Right ventricle myocardium inferior (tissue), 1 donor: ENCODE results near the gene ERFE. TPM values are rescaled to one million over a fixed set of nuclear protein-coding genes. Genes with fewer than 3 reads are reported as not detected.

Experiments used
- ATAC-seq: fragments of 200-7000 bp; cut with Tn5 transposase; one replicate; pipeline ENCODE4 v1.9.1; 2020; ENCODE audit warnings: mild to moderate bottlenecking, moderate library complexity
- DNase-seq: peaks from one replicate; pipeline ENCODE4 v3.0.0; 2021; ENCODE audit errors: missing footprints
- intact Hi-C: fragments of 100-400 bp; cut with DNase I; formaldehyde crosslinking; loops from one replicate; pipeline ENCODE4 v1.11.0; 2022
- total RNA-seq: library from RNA; stranded (reverse); fragmentation: NEBNext Ultra II Directional; extraction: Animal tissue kit (Norgen Biotek cat#: 25700); gene quantifications from one replicate; pipeline ENCODE4 v1.2.1, GENCODE V29; 2021
- donor health status: DM: no; HTN: yes; CAD: no; lungs with severe emphysema.

Gene ERFE
- total RNA-seq, 1 donor from 2014 or later = 0.51 TPM

GRCh38 chr2:238124488-238125126, 34.2 kb upstream of the ERFE start:
- intact Hi-C loops = no loop called here
- no peak for ATAC-seq
- peak; percentile 31 for DNase-seq

GRCh38 chr2:238125127-238125885, 33.5 kb upstream of the ERFE start:
- intact Hi-C loops = no loop called here
- DNase-seq (peak; percentile 50), ATAC-seq (no peak)

- ATAC-seq (no peak), DNase-seq (no peak)
- intact Hi-C loops = no loop called here
Observed at GRCh38 chr2:238126338-238126737, 32.4 kb upstream of the ERFE start.

GRCh38 chr2:238126775-238127164, 32.0 kb upstream of the ERFE start:
- intact Hi-C loops = no loop called here
- no peak for DNase-seq
- ATAC-seq = no peak

- DNase-seq = peak; percentile 60
- peak; percentile 32 for ATAC-seq
- intact Hi-C loops = no loop called here
Observed at GRCh38 chr2:238127165-238128060, 31.4 kb upstream of the ERFE start.

GRCh38 chr2:238128061-238128440, 30.7 kb upstream of the ERFE start:
- DNase-seq (no peak), ATAC-seq (no peak)
- intact Hi-C loops = no loop called here

- peak; percentile 44 for DNase-seq
- intact Hi-C loops = no loop called here
Observed at GRCh38 chr2:238128534-238129001, 30.2 kb upstream of the ERFE start.

GRCh38 chr2:238129166-238130010, 29.4 kb upstream of the ERFE start:
- no peak for ATAC-seq
- DNase-seq = peak; percentile 64
- intact Hi-C loops = loop anchor here (10.0 kb wide), 1 partner anchor 165 kb away; the partner anchor contains the start of gene UBE2F

More at GRCh38 chr2:238128534-238129001, 30.2 kb upstream of the ERFE start:
- ATAC-seq = no peak

- ATAC-seq (no peak), DNase-seq (peak; percentile 73)
- intact Hi-C loops = loop anchor here (10.0 kb wide), 1 partner anchor 165 kb away; the partner anchor contains the start of gene UBE2F
Observed at GRCh38 chr2:238130111-238130695, 28.6 kb upstream of the ERFE start.

- peak; percentile 47 for DNase-seq
- intact Hi-C loops = loop anchor here (10.0 kb wide), 1 partner anchor 166 kb away; the partner anchor contains the start of gene UBE2F
- ATAC-seq = no peak
Observed at GRCh38 chr2:238130696-238131628, 27.8 kb upstream of the ERFE start.

- intact Hi-C loops = loop anchor here (10.0 kb wide), 1 partner anchor 167 kb away; the partner anchor contains the start of gene UBE2F
- no peak for DNase-seq
- no peak for ATAC-seq
Observed at GRCh38 chr2:238131761-238132462, 26.9 kb upstream of the ERFE start.

- DNase-seq (no peak), ATAC-seq (no peak)
- intact Hi-C loops = loop anchor here (10.0 kb wide), 1 partner anchor 168 kb away; the partner anchor contains the start of gene UBE2F
Observed at GRCh38 chr2:238132463-238133450, 26.0 kb upstream of the ERFE start.

- DNase-seq = peak; percentile 54
- no peak for ATAC-seq
- intact Hi-C loops = loop anchor here (10.0 kb wide), 1 partner anchor 169 kb away; the partner anchor contains the start of gene UBE2F
Observed at GRCh38 chr2:238133499-238134392, 25.0 kb upstream of the ERFE start.

GRCh38 chr2:238134393-238134785, 24.4 kb upstream of the ERFE start:
- intact Hi-C loops = loop anchor here (10.0 kb wide), 1 partner anchor 170 kb away; the partner anchor contains the start of gene UBE2F

More at GRCh38 chr2:238134393-238134785, 24.4 kb upstream of the ERFE start:
- ATAC-seq = no peak
- peak; percentile 49 for DNase-seq
